ENCODE data around the gene FGFR2. TPM values are rescaled to one million over a fixed set of nuclear protein-coding genes. Genes with fewer than 3 reads are reported as not detected.

FGFR2 gene
- total and polyA plus RNA-seq, 2 donors (not counting 3 experiments of a cell fraction or from before 2014, with no cell fraction given) = 0.06 TPM; not detected in 1

DNA sequence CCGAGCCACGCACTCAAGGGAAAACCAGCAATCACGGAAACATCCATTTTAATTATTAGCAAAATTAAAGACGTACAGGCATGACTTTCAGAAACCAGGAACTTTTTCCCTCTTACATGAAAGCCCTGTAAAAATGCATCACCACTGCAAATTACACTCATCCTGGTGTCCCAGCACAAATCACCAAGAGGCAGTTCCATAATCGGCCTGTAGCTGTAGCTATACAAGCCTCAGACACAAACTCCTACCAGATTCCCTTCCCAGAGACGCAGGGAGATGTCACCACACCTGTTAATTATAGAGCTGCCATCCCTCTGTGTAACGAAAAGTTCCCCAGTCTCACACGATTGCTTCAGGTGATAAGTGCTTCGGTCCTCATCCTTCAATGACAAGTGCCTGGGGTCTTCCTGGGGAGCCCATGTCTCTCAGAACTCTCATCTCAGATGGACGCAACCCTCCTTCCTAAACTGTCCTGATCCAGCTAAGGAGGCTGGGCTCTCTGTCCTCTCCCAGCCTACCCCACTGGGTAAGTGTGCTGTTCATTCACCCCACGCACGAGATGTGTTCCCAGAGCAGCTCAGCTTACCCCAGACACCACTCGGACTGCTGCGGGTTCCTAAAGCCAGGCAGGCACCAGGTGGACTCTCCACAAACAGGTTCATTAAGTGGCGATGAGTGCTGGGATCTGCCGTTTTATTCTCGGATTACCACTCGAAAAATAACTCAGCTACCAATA is 5.9 kb downstream of the FGFR2 start:
- intact Hi-C loops (cut with micrococcal nuclease) = no loop called here
- POLR2A ChIA-PET = no interaction called here
- FAIRE-seq = no peak

More for the DNA sequence above, 5.9 kb downstream of the FGFR2 start:
- TF ChIP-seq POLR2A (IDR thresholded peaks at IDR 0.05; ENCODE audit: low read depth, low read length) (no peak), JUN (IDR thresholded peaks at IDR 0.05; ENCODE audit: borderline replicate concordance, insufficient read depth, insufficient read length, low read depth) (no peak), EZH2 (IDR thresholded peaks at IDR 0.05; ENCODE audit: borderline replicate concordance, low read depth, low read length, severe bottlenecking) (no peak), MYC (IDR thresholded peaks at IDR 0.05; ENCODE audit: low read depth, low read length) (no peak), FOS (IDR thresholded peaks at IDR 0.05; ENCODE audit: borderline replicate concordance, insufficient read depth, low read length) (no peak), POLR2AphosphoS5 (IDR thresholded peaks at IDR 0.05; ENCODE audit: insufficient read depth, low read depth, low read length) (no peak), GATA2 (IDR thresholded peaks at IDR 0.05; ENCODE audit: insufficient read depth, insufficient read length, low read depth, low read length) (no peak), MAX (IDR thresholded peaks at IDR 0.05; ENCODE audit: insufficient read depth, insufficient read length) (no peak)
- TF ChIP-seq, protein P1, sequence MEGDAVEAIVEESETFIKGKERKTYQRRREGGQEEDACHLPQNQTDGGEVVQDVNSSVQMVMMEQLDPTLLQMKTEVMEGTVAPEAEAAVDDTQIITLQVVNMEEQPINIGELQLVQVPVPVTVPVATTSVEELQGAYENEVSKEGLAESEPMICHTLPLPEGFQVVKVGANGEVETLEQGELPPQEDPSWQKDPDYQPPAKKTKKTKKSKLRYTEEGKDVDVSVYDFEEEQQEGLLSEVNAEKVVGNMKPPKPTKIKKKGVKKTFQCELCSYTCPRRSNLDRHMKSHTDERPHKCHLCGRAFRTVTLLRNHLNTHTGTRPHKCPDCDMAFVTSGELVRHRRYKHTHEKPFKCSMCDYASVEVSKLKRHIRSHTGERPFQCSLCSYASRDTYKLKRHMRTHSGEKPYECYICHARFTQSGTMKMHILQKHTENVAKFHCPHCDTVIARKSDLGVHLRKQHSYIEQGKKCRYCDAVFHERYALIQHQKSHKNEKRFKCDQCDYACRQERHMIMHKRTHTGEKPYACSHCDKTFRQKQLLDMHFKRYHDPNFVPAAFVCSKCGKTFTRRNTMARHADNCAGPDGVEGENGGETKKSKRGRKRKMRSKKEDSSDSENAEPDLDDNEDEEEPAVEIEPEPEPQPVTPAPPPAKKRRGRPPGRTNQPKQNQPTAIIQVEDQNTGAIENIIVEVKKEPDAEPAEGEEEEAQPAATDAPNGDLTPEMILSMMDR (IDR thresholded peaks at IDR 0.05; ENCODE audit: extremely low read depth in 1 of 2, insufficient read depth in 1 of 2, low read depth in 1 of 2, low read length in 2 of 2) = no peak
- no peak overlapping the region for H2AFZ ChIP-seq (ENCODE audit: low read depth, low read length)
- no peak overlapping the region for H3K4me3 ChIP-seq (replicated peaks in 1 of 3; ENCODE audit: insufficient read depth in 1 of 3, low read depth in 1 of 3, low read length in 3 of 3)
- no peak overlapping the region for H3K27ac ChIP-seq (ENCODE audit: insufficient read depth, low read depth, low read length)
- CTCF ChIA-PET = no interaction called here
- no peaks in the 10 kb centered on the region for H3K9me1 ChIP-seq (replicated peaks; ENCODE audit: control insufficient read depth, extremely low read depth, insufficient read depth, low read length)
- H3K27me3 ChIP-seq (ENCODE audit: control insufficient read depth in 2 of 2, insufficient read depth in 2 of 2, low read length in 2 of 2) = peaks cover 18 to 28% of the 10 kb centered on the region in 2 experiments
- dilution Hi-C loops (cut with MboI; ENCODE audit: extremely low pct_ligation_motif_present, low sequenced_read_pairs) = no loop called here
- H4K20me1 ChIP-seq (replicated peaks; ENCODE audit: control insufficient read depth, extremely low read depth, insufficient read depth, low read length) = no peaks in the 10 kb centered on the region
- peaks cover under 1% of the 10 kb centered on the region for H3K4me1 ChIP-seq (ENCODE audit: control insufficient read depth, extremely low read depth, insufficient read depth, low read length)
- DNase-seq (ENCODE audit: low read depth, low spot score) = no peak
- no peak overlapping the region for H3K9ac ChIP-seq (replicated peaks; ENCODE audit: extremely low read depth, insufficient read depth, low read length)
- no peaks in the 10 kb centered on the region for H3K36me3 ChIP-seq (ENCODE audit: control insufficient read depth in 2 of 2, extremely low read depth in 1 of 2, insufficient read depth in 2 of 2, low read length in 2 of 2)
- H3K9me3 ChIP-seq (replicated peaks; ENCODE audit: control insufficient read depth, insufficient read depth, low read length) = no peaks in the 10 kb centered on the region
- no peaks in the 10 kb centered on the region for H3K79me2 ChIP-seq (ENCODE audit: control insufficient read depth, insufficient read depth, low read length)
- no TSS peak for BruUV-seq (replicated peaks)
- H3K4me2 ChIP-seq (ENCODE audit: insufficient read depth, low read length) = no peak overlapping the region
